22Rv1 (cell line): ENCODE data around the gene LPCAT2.

Experiments
- H3K27ac ChIP-seq: fragments of 450-650 bp; 2 replicates; pipeline ENCODE4 v1.5.1; 2017
- ZFX ChIP-seq: fragments of 450-650 bp; IDR thresholded peaks from 2 replicates; pipeline ENCODE4 v1.6.1; 2017; ENCODE audit warnings: antibody characterized with exemption, borderline replicate concordance
- TF ChIP-seq, protein P1 (sequence below): fragments of 450-650 bp; IDR thresholded peaks from 2 replicates; pipeline ENCODE4 v1.5.1; 2017; ENCODE audit warnings: mild to moderate bottlenecking

LPCAT2 gene

GRCh38 chr16:55468352-55468990 lies 40.4 kb upstream of the LPCAT2 start:
- H3K27ac ChIP-seq: no peak overlapping the region
- TF ChIP-seq, protein P1, sequence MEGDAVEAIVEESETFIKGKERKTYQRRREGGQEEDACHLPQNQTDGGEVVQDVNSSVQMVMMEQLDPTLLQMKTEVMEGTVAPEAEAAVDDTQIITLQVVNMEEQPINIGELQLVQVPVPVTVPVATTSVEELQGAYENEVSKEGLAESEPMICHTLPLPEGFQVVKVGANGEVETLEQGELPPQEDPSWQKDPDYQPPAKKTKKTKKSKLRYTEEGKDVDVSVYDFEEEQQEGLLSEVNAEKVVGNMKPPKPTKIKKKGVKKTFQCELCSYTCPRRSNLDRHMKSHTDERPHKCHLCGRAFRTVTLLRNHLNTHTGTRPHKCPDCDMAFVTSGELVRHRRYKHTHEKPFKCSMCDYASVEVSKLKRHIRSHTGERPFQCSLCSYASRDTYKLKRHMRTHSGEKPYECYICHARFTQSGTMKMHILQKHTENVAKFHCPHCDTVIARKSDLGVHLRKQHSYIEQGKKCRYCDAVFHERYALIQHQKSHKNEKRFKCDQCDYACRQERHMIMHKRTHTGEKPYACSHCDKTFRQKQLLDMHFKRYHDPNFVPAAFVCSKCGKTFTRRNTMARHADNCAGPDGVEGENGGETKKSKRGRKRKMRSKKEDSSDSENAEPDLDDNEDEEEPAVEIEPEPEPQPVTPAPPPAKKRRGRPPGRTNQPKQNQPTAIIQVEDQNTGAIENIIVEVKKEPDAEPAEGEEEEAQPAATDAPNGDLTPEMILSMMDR: no peak
- no peak for TF ChIP-seq ZFX

- no peak overlapping the region for H3K27ac ChIP-seq
- TF ChIP-seq, protein P1: no peak
- no peak for TF ChIP-seq ZFX
Observed at GRCh38 chr16:55469821-55470532, 38.9 kb upstream of the LPCAT2 start.

- H3K27ac ChIP-seq: no peak overlapping the region
Observed at GRCh38 chr16:55470533-55471371, 38.1 kb upstream of the LPCAT2 start.

DNA sequence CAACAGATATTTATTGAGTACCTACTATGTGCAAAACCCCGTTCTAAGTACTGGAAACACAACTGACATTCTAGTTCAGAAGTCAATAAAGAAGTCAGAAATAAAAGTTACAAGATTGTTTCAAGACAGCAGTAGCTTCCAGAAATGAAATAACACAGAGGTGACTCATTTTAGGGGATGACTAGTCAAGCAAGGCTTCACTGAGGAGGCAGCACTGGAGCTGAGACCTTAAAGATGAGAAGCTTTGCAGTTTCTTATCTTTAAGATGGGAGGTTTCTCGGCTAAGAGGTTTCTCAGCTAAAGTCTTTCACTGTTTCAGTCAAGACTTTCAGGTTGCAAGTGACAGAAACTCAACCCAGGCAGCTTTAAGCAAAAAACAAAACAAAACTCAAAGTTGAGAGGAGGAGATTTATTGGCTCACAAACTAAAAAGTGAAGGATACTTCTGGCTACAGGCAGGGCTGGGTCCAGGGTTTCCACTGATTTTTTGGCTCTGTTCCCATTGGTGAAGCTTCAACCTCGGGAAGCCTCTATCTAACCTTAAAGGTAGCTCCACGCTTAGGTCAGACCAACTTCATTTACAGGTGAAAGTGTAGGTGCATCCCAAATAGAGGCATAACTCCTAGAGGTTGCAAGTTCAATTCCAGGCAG lies 37.3 kb upstream of the LPCAT2 start:
- no peak for TF ChIP-seq ZFX
- TF ChIP-seq, protein P1: no peak
- H3K27ac ChIP-seq: no peak overlapping the region

More at GRCh38 chr16:55470533-55471371, 38.1 kb upstream of the LPCAT2 start:
- TF ChIP-seq, protein P1: no peak
- TF ChIP-seq ZFX: no peak

GRCh38 chr16:55473587-55473986 lies 35.3 kb upstream of the LPCAT2 start:
- TF ChIP-seq ZFX: no peak
- TF ChIP-seq, protein P1: no peak
- no peak overlapping the region for H3K27ac ChIP-seq

GRCh38 chr16:55474821-55475220 lies 34.1 kb upstream of the LPCAT2 start:
- H3K27ac ChIP-seq: no peak overlapping the region
- no peak for TF ChIP-seq ZFX
- TF ChIP-seq, protein P1: no peak
